Measurements from ENCODE around the gene KLHL4.

DNA sequence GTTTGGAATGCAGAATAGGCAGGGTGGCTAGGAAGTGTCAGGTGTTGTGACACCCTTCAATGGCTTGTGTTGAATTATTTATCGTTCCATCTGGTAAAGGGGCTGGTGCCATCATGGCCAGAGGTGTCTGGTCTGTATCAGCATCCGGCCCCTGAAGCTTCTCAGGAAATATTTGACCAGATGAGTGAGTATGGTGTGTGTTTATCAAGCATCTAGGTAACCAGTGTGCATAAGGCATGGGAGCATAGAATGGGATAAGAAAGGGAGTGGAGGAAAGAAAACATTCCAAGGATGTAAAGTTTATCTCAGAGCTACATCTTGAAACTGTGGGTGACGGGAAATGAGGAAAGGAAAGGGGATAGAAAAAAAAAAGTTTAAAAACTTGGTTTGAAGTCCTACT is 109.4 kb downstream of the KLHL4 start:
- TF ChIP-seq, protein P1, sequence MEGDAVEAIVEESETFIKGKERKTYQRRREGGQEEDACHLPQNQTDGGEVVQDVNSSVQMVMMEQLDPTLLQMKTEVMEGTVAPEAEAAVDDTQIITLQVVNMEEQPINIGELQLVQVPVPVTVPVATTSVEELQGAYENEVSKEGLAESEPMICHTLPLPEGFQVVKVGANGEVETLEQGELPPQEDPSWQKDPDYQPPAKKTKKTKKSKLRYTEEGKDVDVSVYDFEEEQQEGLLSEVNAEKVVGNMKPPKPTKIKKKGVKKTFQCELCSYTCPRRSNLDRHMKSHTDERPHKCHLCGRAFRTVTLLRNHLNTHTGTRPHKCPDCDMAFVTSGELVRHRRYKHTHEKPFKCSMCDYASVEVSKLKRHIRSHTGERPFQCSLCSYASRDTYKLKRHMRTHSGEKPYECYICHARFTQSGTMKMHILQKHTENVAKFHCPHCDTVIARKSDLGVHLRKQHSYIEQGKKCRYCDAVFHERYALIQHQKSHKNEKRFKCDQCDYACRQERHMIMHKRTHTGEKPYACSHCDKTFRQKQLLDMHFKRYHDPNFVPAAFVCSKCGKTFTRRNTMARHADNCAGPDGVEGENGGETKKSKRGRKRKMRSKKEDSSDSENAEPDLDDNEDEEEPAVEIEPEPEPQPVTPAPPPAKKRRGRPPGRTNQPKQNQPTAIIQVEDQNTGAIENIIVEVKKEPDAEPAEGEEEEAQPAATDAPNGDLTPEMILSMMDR (IDR thresholded peaks at IDR 0.05), result no peak
- no peak for TF ChIP-seq EZH2 (IDR thresholded peaks at IDR 0.05; ENCODE audit: borderline replicate concordance, insufficient read depth, low read depth, low read length, poor library complexity, severe bottlenecking)
